ENCODE results near the gene FAM200B. TPM values are rescaled to one million over a fixed set of nuclear protein-coding genes. Genes with fewer than 3 reads are reported as not detected.

FAM200B gene
- total RNA-seq, 8 experiments from 2014 or later, result 43.2 to 97.2 (median 64.6) TPM

- Histone ChIP-seq H3K4me1 (replicated peaks in 1 of 2) (no peaks in the 10 kb centered on the region), H3K27ac (no peak overlapping the region), H3K4me3 (no peak overlapping the region)
- WGBS, 10 experiments, result 38 to 100% (median 92%) methylated on average over 1 to 3 of the region's 3 CpGs; no CpG with 5 or more reads in 1 of the 10 experiments
- peak; percentile 19 to 73 (median 38) for ATAC-seq (replicated peaks in 6 of 8)
- in situ Hi-C loops (cut with MboI; ENCODE audit: low pct_unique_long_range_greater_than_20kb in 2 of 9, low sequenced_read_pairs in 9 of 9, unreplicated experiment in 9 of 9), result no loop called here
Observed at GRCh38 chr4:15691346-15692135, 9.9 kb downstream of the FAM200B start.

- no peak for ATAC-seq (replicated peaks in 6 of 8)
- in situ Hi-C loops (cut with MboI; ENCODE audit: low pct_unique_long_range_greater_than_20kb in 2 of 9, low sequenced_read_pairs in 9 of 9, unreplicated experiment in 9 of 9), result no loop called here
- 57 to 100% (median 95%) methylated on average over 1 to 2 of the region's 2 CpGs; no CpG with 5 or more reads in 3 of the 10 experiments for WGBS, 10 experiments
- Histone ChIP-seq H3K27ac (no peak overlapping the region), H3K4me1 (replicated peaks in 1 of 2) (no peaks in the 10 kb centered on the region), H3K4me3 (no peak overlapping the region)
Observed at GRCh38 chr4:15692602-15693001, 11.0 kb downstream of the FAM200B start.

DNA sequence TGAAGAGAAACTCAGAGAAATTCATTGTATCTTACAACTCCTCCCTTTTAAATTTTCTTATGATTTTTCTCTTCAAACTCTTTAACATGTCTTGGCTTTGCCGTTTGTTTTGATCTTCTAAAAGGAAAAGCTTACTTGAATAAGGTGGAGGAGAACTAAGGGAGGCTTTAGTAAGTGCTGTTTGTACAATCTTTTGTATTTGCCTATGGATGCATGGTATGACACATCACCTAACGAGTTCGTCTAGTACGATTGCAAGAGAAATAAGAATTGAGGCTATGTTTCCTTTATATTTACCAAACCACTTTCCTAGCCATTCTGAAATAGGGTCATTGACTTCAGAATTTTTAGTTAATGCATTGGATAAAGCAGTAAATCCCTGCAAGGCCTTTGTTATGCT lies 12.8 kb downstream of the FAM200B start:
- ATAC-seq (replicated peaks in 6 of 8), result no peak
- Histone ChIP-seq H3K4me1 (replicated peaks in 1 of 2) (no peaks in the 10 kb centered on the region), H3K27ac (no peak overlapping the region), H3K4me3 (no peak overlapping the region)
- in situ Hi-C loops (cut with MboI; ENCODE audit: low pct_unique_long_range_greater_than_20kb in 2 of 9, low sequenced_read_pairs in 9 of 9, unreplicated experiment in 9 of 9), result no loop called here
- WGBS, 10 experiments, result 77 to 100% (median 84%) methylated on average over 1 to 4 of the region's 4 CpGs

- H3K4me3 ChIP-seq, result no peak overlapping the region
- H3K4me1 ChIP-seq (replicated peaks in 1 of 2), result no peaks in the 10 kb centered on the region
- 0 to 100% (median 76%) methylated on average over 1 to 9 of the region's 10 CpGs; no CpG with 5 or more reads in 3 of the 10 experiments for WGBS, 10 experiments
- in situ Hi-C loops (cut with MboI; ENCODE audit: low pct_unique_long_range_greater_than_20kb in 2 of 9, low sequenced_read_pairs in 9 of 9, unreplicated experiment in 9 of 9), result no loop called here
- ATAC-seq (replicated peaks in 6 of 8), result peak in 1 of 8 experiments; percentile 33
- H3K27ac ChIP-seq, result no peak overlapping the region
Observed at GRCh38 chr4:15695240-15695699, 13.6 kb downstream of the FAM200B start.

DNA sequence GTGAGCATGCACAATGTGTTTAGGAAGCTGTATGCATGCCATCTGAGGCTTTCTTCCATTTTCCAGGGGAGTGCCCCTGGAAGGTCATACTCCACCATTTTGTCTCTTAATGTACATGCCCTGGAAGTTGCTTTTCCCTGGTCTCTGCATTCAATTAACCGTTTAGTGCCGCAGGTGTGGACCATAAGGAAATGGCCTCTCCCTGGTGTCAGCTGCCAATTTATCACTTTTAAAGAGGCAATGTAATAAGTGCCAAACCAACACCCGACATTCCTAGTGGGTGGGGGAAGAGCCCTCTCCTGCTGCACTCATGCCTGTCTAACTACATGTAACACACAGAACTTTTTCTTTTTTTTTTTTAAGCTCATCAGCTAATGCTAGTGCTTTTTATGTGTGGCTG lies 14.1 kb downstream of the FAM200B start:
- Histone ChIP-seq H3K4me1 (replicated peaks in 1 of 2) (no peaks in the 10 kb centered on the region), H3K27ac (no peak overlapping the region), H3K4me3 (no peak overlapping the region)
- WGBS, 10 experiments, result 0 to 85% (median 20%) methylated on average over 1 to 3 of the region's 3 CpGs; no CpG with 5 or more reads in 6 of the 10 experiments
- in situ Hi-C loops (cut with MboI; ENCODE audit: low pct_unique_long_range_greater_than_20kb in 2 of 9, low sequenced_read_pairs in 9 of 9, unreplicated experiment in 9 of 9), result no loop called here
- ATAC-seq (replicated peaks in 6 of 8), result peak in 1 of 8 experiments; percentile 52

GRCh38 chr4:15696866-15697265 lies 15.2 kb downstream of the FAM200B start:
- ATAC-seq (replicated peaks in 6 of 8), result no peak
- 100% methylated on average over 1 of the region's 1 CpG; no CpG with 5 or more reads in 4 of the 10 experiments for WGBS, 10 experiments
- Histone ChIP-seq H3K4me1 (replicated peaks in 1 of 2) (no peaks in the 10 kb centered on the region), H3K27ac (no peak overlapping the region), H3K4me3 (no peak overlapping the region)
- in situ Hi-C loops (cut with MboI; ENCODE audit: low pct_unique_long_range_greater_than_20kb in 2 of 9, low sequenced_read_pairs in 9 of 9, unreplicated experiment in 9 of 9), result no loop called here

GRCh38 chr4:15702941-15703403 lies 21.3 kb downstream of the FAM200B start, which contains the start of gene BST1:
TSS of gene BST1 (plus strand) at chr4:15703065. CDS start at chr4:15703145, 80 bp downstream.
- Histone ChIP-seq H3K4me1 (replicated peaks in 1 of 2) (no peaks in the 10 kb centered on the region), H3K27ac (no peak within 1 kb of the TSS), H3K4me3 (peak within 1 kb of the TSS in 3 of 5 donors; percentile 9 to 16 (median 13))
- peak in 7 of 8 experiments; percentile 22 to 62 (median 42) for ATAC-seq (replicated peaks in 6 of 8)
- 30 to 80% (median 36%) methylated on average over 1 to 8 of the region's 43 CpGs; no CpG with 5 or more reads in 7 of the 10 experiments for WGBS, 10 experiments
- in situ Hi-C loops (cut with MboI; ENCODE audit: low pct_unique_long_range_greater_than_20kb in 2 of 9, low sequenced_read_pairs in 9 of 9, unreplicated experiment in 9 of 9), result no loop called here

DNA sequence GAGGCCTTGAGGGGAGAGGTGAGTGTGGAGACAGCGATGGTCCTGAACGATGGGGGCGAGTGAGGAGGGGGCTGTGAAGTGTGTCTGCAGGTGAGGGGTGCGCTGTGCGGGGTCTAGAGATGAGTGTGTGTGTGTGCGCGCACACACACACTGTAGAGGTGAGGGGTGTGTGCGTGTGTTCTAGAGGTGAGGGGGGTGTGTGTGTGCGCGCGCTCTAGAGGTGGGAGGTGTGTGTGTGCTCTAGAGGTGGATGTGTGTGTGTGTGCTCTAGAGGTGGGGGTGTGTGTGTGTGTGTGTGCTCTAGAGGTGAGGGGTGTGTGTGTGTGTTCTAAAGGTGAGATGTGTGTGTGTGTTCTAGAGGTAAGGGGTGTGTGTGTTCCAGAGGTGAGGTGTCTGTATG lies 21.8 kb downstream of the FAM200B start:
- no peak for ATAC-seq (replicated peaks in 6 of 8)

GRCh38 chr4:15704129-15704528 lies 22.5 kb downstream of the FAM200B start:
- Histone ChIP-seq H3K4me1 (replicated peaks in 1 of 2) (no peaks in the 10 kb centered on the region), H3K27ac (no peak overlapping the region), H3K4me3 (no peak overlapping the region)
- ATAC-seq (replicated peaks in 6 of 8), result no peak
- in situ Hi-C loops (cut with MboI; ENCODE audit: low pct_unique_long_range_greater_than_20kb in 2 of 9, low sequenced_read_pairs in 9 of 9, unreplicated experiment in 9 of 9), result no loop called here

More for the DNA sequence above, 21.8 kb downstream of the FAM200B start:
- Histone ChIP-seq H3K4me3 (no peak overlapping the region), H3K4me1 (replicated peaks in 1 of 2) (no peaks in the 10 kb centered on the region), H3K27ac (no peak overlapping the region)
- WGBS, 10 experiments, result no CpG with 5 or more reads among the region's 11 CpGs
- in situ Hi-C loops (cut with MboI; ENCODE audit: low pct_unique_long_range_greater_than_20kb in 2 of 9, low sequenced_read_pairs in 9 of 9, unreplicated experiment in 9 of 9), result no loop called here

DNA sequence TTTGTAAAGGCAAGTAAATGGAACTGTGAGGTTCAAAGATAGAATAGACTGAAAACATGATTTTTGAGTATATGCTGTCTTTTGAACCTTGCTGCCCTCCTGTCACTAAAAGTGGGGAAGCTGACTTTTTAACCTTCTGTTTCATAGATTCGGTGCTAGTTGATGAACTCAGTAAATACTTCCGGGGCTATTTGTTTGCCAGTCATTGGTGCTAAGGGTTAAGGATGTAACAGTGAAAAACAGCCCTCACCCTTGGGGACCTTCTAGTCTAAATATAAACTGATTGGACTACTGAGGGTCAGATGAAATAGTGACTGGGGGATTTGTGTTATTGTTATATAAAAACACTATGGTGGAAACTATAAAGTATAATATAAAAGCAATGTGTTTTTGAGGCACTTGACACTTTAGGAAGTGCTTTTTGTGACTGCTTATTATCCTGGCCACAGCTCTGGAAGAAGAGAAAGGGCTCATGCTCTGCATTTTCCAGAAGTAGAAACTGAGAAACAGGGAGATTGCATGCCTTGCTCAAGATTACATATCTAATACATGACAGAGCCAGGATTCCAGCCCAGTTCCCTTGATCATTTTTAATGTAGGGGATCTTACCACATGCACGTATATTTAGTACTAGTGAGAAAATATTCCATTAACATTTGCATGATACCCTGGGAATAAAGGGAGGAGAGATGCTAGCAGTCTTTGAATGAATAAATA lies 25.2 kb downstream of the FAM200B start:
- Histone ChIP-seq H3K27ac (no peak overlapping the region), H3K4me1 (replicated peaks in 1 of 2) (peaks cover 0 to 4% of the 10 kb centered on the region in 2 donors)
- ATAC-seq (replicated peaks in 6 of 8), result no peak

DNA sequence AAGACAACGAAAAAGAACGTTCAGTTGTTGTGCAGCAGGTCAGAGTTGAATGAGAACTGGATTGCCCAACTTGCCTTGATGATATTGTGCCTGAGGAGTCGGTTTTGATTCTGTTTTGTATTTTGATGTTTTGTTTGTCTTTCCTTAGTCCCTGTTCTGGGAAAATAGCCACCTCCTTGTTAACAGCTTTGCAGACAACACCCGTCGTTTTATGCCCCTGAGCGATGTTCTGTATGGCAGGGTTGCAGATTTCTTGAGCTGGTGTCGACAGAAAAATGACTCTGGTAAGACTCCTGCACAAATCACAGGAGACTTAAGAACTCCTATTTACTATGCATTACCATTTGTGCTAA lies 25.7 kb downstream of the FAM200B start:
- in situ Hi-C loops (cut with MboI; ENCODE audit: low pct_unique_long_range_greater_than_20kb in 2 of 9, low sequenced_read_pairs in 9 of 9, unreplicated experiment in 9 of 9), result no loop called here
- peaks cover 0 to 4% of the 10 kb centered on the region in 2 donors for H3K4me1 ChIP-seq (replicated peaks in 1 of 2)
- no peak overlapping the region for H3K4me3 ChIP-seq

More for the DNA sequence above, 25.2 kb downstream of the FAM200B start:
- H3K4me3 ChIP-seq, result no peak overlapping the region
- WGBS, 10 experiments, result 0 to 100% (median 57%) methylated on average over 1 to 3 of the region's 3 CpGs; no CpG with 5 or more reads in 3 of the 10 experiments
- in situ Hi-C loops (cut with MboI; ENCODE audit: low pct_unique_long_range_greater_than_20kb in 2 of 9, low sequenced_read_pairs in 9 of 9, unreplicated experiment in 9 of 9), result no loop called here

GRCh38 chr4:15711762-15712161 lies 30.1 kb downstream of the FAM200B start:
- WGBS, 10 experiments, result 33 to 100% (median 69%) methylated on average over 1 to 2 of the region's 2 CpGs; no CpG with 5 or more reads in 3 of the 10 experiments

More for the DNA sequence above, 25.7 kb downstream of the FAM200B start:
- peak in 3 of 8 experiments; percentile 70 to 87 (median 76) for ATAC-seq (replicated peaks in 6 of 8)
- 0 to 67% (median 46%) methylated on average over 2 to 7 of the region's 7 CpGs for WGBS, 10 experiments
- H3K27ac ChIP-seq, result no peak overlapping the region

GRCh38 chr4:15712214-15712613 lies 30.6 kb downstream of the FAM200B start:
- Histone ChIP-seq H3K4me3 (no peak overlapping the region), H3K27ac (no peak overlapping the region), H3K4me1 (replicated peaks in 1 of 2) (peaks cover 0 to 4% of the 10 kb centered on the region in 2 donors)
- 86 to 89% methylated on average over 1 of the region's 1 CpG; no CpG with 5 or more reads in 8 of the 10 experiments for WGBS, 10 experiments
- ATAC-seq (replicated peaks in 6 of 8), result no peak
- in situ Hi-C loops (cut with MboI; ENCODE audit: low pct_unique_long_range_greater_than_20kb in 2 of 9, low sequenced_read_pairs in 9 of 9, unreplicated experiment in 9 of 9), result no loop called here

More at GRCh38 chr4:15711762-15712161, 30.1 kb downstream of the FAM200B start:
- Histone ChIP-seq H3K4me3 (no peak overlapping the region), H3K4me1 (replicated peaks in 1 of 2) (peaks cover 0 to 4% of the 10 kb centered on the region in 2 donors), H3K27ac (no peak overlapping the region)
- no peak for ATAC-seq (replicated peaks in 6 of 8)
- in situ Hi-C loops (cut with MboI; ENCODE audit: low pct_unique_long_range_greater_than_20kb in 2 of 9, low sequenced_read_pairs in 9 of 9, unreplicated experiment in 9 of 9), result no loop called here
